AG09319 (cell line): ENCODE data around the gene ATG5.

Source experiments
- DNase-seq: peaks from one replicate; pipeline ENCODE4 v3.0.0-alpha.2; 2010; ENCODE audit warnings: low read depth; ENCODE audit errors: extremely low read depth
- CTCF ChIP-seq: IDR thresholded peaks from 2 replicates; pipeline ENCODE4 v1.5.1; 2011; ENCODE audit warnings: low read depth, mild to moderate bottlenecking, inconsistent platforms, low read length, moderate library complexity

ATG5 gene

GRCh38 chr6:106199998-106200397 lies 125.6 kb downstream of the ATG5 start:
- TF ChIP-seq CTCF = no peak
- peak; percentile 25 for DNase-seq

- no peak for DNase-seq
- TF ChIP-seq CTCF = no peak
Measured at GRCh38 chr6:106199331-106199730, 126.2 kb downstream of the ATG5 start.

GRCh38 chr6:106197441-106197840 lies 128.1 kb downstream of the ATG5 start:
- DNase-seq = no peak
- TF ChIP-seq CTCF = no peak

GRCh38 chr6:106194949-106195921 lies 130.3 kb downstream of the ATG5 start:
- no peak for DNase-seq
- no peak for TF ChIP-seq CTCF

- DNase-seq = no peak
- TF ChIP-seq CTCF = no peak
Measured at GRCh38 chr6:106192824-106193223, 132.7 kb downstream of the ATG5 start.

- no peak for TF ChIP-seq CTCF
- no peak for DNase-seq
Measured at GRCh38 chr6:106188104-106188794, 137.3 kb downstream of the ATG5 start.

GRCh38 chr6:106187424-106187982 lies 138.1 kb downstream of the ATG5 start:
- no peak for TF ChIP-seq CTCF
- no peak for DNase-seq
